Left lung (tissue), 10 donors: ENCODE data around the gene WDFY2. TPM values are rescaled to one million over a fixed set of nuclear protein-coding genes. Genes with fewer than 3 reads are reported as not detected.

Experiments used
- ATAC-seq: fragments of 200-7000 bp; cut with Tn5 transposase; one replicate; pipeline ENCODE4 v1.9.1; 2020; ENCODE audit warnings: moderate library complexity
- DNase-seq, 4 donors: peaks; one replicate each; pipeline ENCODE4 v3.0.0-alpha.2; 2013 to 2020
- H3K27ac ChIP-seq, 2 donors: fragments of 200-600 bp; sonication (generic) in 1 of 2; one replicate each; pipeline versions ENCODE4 v1.5.0 to v1.8.0; 2020 to 2021
- H3K27me3 ChIP-seq, 2 donors: fragments of 200-600 bp; sonication (generic) in 1 of 2; one replicate each; pipeline versions ENCODE4 v1.5.0 to v1.8.0; 2020 to 2021
- H3K36me3 ChIP-seq, 2 donors: fragments of 200-600 bp; sonication (generic) in 1 of 2; one replicate each; pipeline versions ENCODE4 v1.5.0 to v1.8.0; 2020 to 2021
- H3K4me1 ChIP-seq, 2 donors: fragments of 200-600 bp; one replicate each; pipeline ENCODE4 v1.8.0; 2021
- H3K4me3 ChIP-seq, 2 donors: fragments of 200-600 bp; sonication (generic) in 1 of 2; one replicate each; pipeline versions ENCODE4 v1.5.0 to v1.8.0; 2020 to 2021; ENCODE audit warnings: mild to moderate bottlenecking in 1 of 2
- H3K9me3 ChIP-seq, 2 donors: fragments of 200-600 bp; sonication (generic) in 1 of 2; one replicate each; pipeline versions ENCODE4 v1.5.0 to v1.8.0; 2020 to 2021
- CTCF ChIP-seq, 2 donors: fragments of 200-600 bp; sonication (generic) in 1 of 2; IDR thresholded peaks; one replicate each; pipeline versions ENCODE4 v1.5.0 to v1.8.0; 2021; ENCODE audit warnings: antibody characterized with exemption in 2 of 2
- intact Hi-C, 2 donors: fragments of 100-400 bp; cut with DNase I; formaldehyde crosslinking; loops; one replicate each; pipeline versions ENCODE4 v1.11.2 to v1.14.2; 2022
- polyA plus RNA-seq, 6 donors: library from polyadenylated mRNA; unstranded; fragments of 120-200 nt; gene quantifications; one replicate each; pipeline ENCODE4 v1.2.1, GENCODE V29; 2013; ENCODE audit not compliant: insufficient read length in 6 of 6
- total RNA-seq, 2 donors: library from RNA; stranded (reverse); fragmentation: NEBNext Ultra II Directional; extraction: Animal tissue kit (Norgen Biotek cat#: 25700); gene quantifications; one replicate each; pipeline ENCODE4 v1.2.1, GENCODE V29; 2021
- donor health status: DM: no; HTN: yes; CAD: no.
- donor health status: DM: no; HTN: no; CAD: no.

The WDFY2 gene
- total and polyA plus RNA-seq, 8 donors = 9.7 to 33.3 (median 22.1) TPM

GRCh38 chr13:51607165-51607564 is 22.9 kb downstream of the WDFY2 start:
- peak in 1 of 4 donors; percentile 51 for DNase-seq
- Histone ChIP-seq H3K27me3 (no peaks in the 10 kb centered on the region), H3K36me3 (no peaks in the 10 kb centered on the region), H3K4me1 (peaks cover 0 to 3% of the 10 kb centered on the region in 2 donors), H3K9me3 (no peaks in the 10 kb centered on the region), H3K4me3 (no peak overlapping the region), H3K27ac (no peak overlapping the region)
- no peak for TF ChIP-seq CTCF (IDR thresholded peaks at IDR 0.05)
- ATAC-seq = peak; percentile 94
- intact Hi-C loops = no loop called here

DNA sequence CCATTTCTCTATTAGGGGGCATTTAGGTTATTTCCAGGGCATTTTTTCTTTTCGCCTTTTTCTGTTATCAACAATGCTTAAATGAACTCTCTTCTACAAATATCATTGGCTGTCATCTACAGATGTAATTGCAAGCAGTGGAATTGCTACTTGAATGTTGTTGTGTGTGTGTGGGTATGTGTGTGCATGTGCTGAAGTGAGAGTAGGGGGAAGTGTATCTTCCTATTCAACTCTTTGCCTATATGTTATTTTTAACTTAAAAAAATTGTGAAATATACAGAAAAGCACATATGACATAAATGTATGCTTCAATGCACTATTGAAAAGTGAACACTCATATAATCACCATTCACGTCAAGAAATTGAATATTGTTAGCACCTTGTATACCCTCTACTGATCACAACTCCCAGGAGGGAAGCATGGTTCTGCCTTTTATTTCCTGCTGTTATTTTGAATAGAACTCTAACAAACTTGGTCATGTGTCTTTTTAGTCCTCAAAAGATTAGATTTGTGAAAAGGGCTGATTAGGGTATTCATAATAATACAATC is 24.7 kb downstream of the WDFY2 start:
- ATAC-seq (no peak), DNase-seq (no peak)
- Histone ChIP-seq H3K27me3 (no peaks in the 10 kb centered on the region), H3K36me3 (no peaks in the 10 kb centered on the region), H3K4me3 (no peak overlapping the region), H3K9me3 (no peaks in the 10 kb centered on the region), H3K4me1 (peaks cover 0 to 3% of the 10 kb centered on the region in 2 donors), H3K27ac (no peak overlapping the region)
- intact Hi-C loops = no loop called here
- no peak for TF ChIP-seq CTCF (IDR thresholded peaks at IDR 0.05)

GRCh38 chr13:51612867-51613266 is 28.6 kb downstream of the WDFY2 start:
- Histone ChIP-seq H3K36me3 (no peaks in the 10 kb centered on the region), H3K4me3 (no peak overlapping the region), H3K27ac (no peak overlapping the region), H3K9me3 (no peaks in the 10 kb centered on the region), H3K27me3 (no peaks in the 10 kb centered on the region), H3K4me1 (peaks cover 7 to 10% of the 10 kb centered on the region in 2 donors)
- DNase-seq (no peak), ATAC-seq (no peak)
- no peak for TF ChIP-seq CTCF (IDR thresholded peaks at IDR 0.05)
- intact Hi-C loops = no loop called here

GRCh38 chr13:51613535-51613934 is 29.3 kb downstream of the WDFY2 start:
- Histone ChIP-seq H3K4me1 (peaks cover 7 to 10% of the 10 kb centered on the region in 2 donors), H3K27me3 (no peaks in the 10 kb centered on the region), H3K27ac (peak overlapping the region in 1 of 2 donors; percentile 67), H3K36me3 (no peaks in the 10 kb centered on the region), H3K9me3 (no peaks in the 10 kb centered on the region), H3K4me3 (no peak overlapping the region)
- TF ChIP-seq CTCF (IDR thresholded peaks at IDR 0.05) = no peak
- intact Hi-C loops = no loop called here
- ATAC-seq (no peak), DNase-seq (no peak)

DNA sequence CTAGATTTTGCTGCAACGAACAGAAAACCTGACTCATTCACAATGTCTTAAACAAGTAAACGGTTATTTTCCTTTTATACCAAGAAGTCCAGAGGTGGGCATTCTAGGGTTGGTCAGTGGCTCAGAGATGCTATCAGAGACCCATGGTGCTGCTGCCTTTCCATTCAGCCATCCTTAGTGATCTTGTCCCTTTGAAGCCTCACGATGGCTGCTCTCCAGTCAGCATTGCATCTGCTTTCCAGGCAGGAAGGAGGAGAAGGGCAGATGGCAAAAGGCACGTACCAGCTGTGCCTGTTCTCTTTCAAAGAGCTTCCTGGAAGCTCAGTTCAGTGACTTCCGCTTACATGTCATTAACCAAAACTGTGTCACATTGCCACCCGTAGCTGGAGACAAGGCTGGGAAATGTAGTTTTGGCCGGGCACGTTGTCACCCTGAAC is 30.1 kb downstream of the WDFY2 start:
- intact Hi-C loops = no loop called here
- Histone ChIP-seq H3K27ac (peak overlapping the region in 1 of 2 donors; percentile 67), H3K4me1 (peaks cover 7 to 10% of the 10 kb centered on the region in 2 donors), H3K9me3 (no peaks in the 10 kb centered on the region), H3K4me3 (no peak overlapping the region), H3K27me3 (no peaks in the 10 kb centered on the region), H3K36me3 (no peaks in the 10 kb centered on the region)
- ATAC-seq (peak; percentile 60), DNase-seq (peak in 2 of 4 donors; percentile 31 to 33)
- TF ChIP-seq CTCF (IDR thresholded peaks at IDR 0.05) = no peak
